NCI-H2227 treated with DMSO at 0.1 percent for 48 hours (cell line): ENCODE measurements around the gene RAG2.

ENCODE experiments used
- DNase-seq: peaks from one replicate; lab custom pipeline; 2025; lab: John Stamatoyannopoulos, UW

Gene RAG2

DNA sequence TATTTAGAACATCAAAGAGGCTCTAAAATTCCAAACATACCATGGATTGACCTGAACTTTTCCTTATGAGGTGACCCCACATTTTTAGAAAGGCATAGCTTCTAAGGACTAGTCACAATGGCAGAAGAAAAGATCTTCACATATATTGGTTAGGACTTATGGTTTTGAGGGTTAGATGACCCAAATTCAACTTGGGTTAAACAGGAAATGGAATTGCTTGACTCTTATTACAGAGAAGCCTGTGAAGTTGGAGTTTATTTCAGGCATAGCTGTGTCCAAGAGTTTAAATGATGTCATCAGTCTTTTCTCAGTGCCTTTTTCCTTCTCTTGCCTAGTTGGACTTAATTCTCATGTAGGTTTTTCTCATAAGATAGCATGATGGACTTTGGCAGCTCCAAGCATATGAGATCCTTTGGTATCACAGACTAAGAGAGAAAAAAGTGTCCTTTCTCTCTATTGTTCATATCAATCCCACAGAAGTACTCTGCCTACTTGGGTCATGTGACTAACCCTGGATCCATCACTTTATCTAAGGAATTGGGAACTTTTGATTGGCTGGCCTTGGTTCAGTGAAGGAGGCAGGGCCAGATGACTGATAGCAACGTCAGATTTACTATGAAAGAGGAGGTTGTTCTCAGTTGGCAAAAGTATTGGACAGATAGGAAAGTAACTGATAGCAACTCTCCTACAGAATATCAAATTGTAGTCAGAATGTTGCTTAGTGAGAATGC is 47.5 kb downstream of the RAG2 start:
- DNase-seq, result no peak
